GM06990 (cell line): ENCODE data around the gene NTM.

ENCODE experiments used
- DNase-seq: peaks from one replicate; pipeline ENCODE4 v3.0.0-alpha.2; 2011; ENCODE audit not compliant: insufficient read length; ENCODE audit errors: extremely low read depth
- H3K27me3 ChIP-seq: replicated peaks from 2 replicates; pipeline ENCODE4 v1.6.0; 2011; ENCODE audit warnings: low read length; ENCODE audit not compliant: control insufficient read depth, insufficient read depth
- H3K36me3 ChIP-seq: 2 replicates; pipeline ENCODE4 v1.5.1; 2011; ENCODE audit warnings: low read length; ENCODE audit not compliant: control insufficient read depth, insufficient read depth
- H3K4me3 ChIP-seq: replicated peaks from 2 replicates; pipeline ENCODE4 v1.5.1; 2011; ENCODE audit warnings: low read depth, mild to moderate bottlenecking, control low read depth, low read length
- TF ChIP-seq, protein P1 (sequence below): IDR thresholded peaks from 2 replicates; pipeline ENCODE4 v1.5.1; 2011; ENCODE audit warnings: low read length, control low read depth, mild to moderate bottlenecking, inconsistent platforms; ENCODE audit not compliant: insufficient read depth, poor library complexity, severe bottlenecking

Gene NTM

DNA sequence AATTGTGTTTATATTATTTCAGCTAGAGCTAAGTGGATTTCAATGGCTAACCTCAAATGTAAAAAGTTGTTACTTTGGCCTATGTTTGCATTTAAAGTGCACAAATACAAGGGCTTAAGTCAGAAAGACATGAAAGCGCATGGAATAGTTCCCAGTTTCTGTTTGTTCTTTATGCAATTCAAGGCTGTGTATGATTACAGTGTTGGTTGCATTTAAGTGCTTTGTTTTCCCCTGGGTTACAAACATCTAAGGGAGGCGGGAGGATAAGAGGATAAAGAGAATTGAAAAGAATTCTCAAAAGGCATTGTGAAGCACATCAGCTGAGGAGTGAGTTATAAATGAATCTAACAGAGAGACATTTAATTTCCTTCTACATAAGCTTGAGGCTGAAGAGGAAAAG lies 453.4 kb downstream of the NTM start:
- H3K36me3 ChIP-seq = no peaks in the 10 kb centered on the region
- H3K27me3 ChIP-seq = peaks cover 3% of the 10 kb centered on the region
- TF ChIP-seq, protein P1, sequence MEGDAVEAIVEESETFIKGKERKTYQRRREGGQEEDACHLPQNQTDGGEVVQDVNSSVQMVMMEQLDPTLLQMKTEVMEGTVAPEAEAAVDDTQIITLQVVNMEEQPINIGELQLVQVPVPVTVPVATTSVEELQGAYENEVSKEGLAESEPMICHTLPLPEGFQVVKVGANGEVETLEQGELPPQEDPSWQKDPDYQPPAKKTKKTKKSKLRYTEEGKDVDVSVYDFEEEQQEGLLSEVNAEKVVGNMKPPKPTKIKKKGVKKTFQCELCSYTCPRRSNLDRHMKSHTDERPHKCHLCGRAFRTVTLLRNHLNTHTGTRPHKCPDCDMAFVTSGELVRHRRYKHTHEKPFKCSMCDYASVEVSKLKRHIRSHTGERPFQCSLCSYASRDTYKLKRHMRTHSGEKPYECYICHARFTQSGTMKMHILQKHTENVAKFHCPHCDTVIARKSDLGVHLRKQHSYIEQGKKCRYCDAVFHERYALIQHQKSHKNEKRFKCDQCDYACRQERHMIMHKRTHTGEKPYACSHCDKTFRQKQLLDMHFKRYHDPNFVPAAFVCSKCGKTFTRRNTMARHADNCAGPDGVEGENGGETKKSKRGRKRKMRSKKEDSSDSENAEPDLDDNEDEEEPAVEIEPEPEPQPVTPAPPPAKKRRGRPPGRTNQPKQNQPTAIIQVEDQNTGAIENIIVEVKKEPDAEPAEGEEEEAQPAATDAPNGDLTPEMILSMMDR = no peak

DNA sequence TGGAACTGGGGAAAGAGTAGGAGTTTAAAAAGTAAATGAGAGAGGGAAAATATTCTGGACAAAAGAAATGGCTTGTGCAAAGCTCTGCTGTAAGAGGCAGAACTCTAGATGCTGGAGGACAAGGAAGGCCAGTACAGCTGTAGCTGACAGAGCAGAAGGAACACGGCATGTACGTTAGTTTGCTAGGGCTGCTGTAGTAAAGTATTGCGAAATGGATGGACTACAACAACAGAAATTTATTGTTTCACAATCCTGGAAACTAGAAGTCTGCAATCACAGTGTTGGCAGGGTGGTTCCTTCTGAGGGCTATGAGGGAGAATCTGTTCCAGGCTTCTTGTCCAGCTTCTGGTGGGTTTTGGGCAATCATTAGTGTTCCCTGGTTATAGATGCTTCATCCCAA lies 454.4 kb downstream of the NTM start:
- DNase-seq = no peak
- no peak overlapping the region for H3K4me3 ChIP-seq
- H3K36me3 ChIP-seq = no peaks in the 10 kb centered on the region
- H3K27me3 ChIP-seq = peaks cover 3% of the 10 kb centered on the region
- TF ChIP-seq, protein P1 = no peak

More for the DNA sequence above, 453.4 kb downstream of the NTM start:
- H3K4me3 ChIP-seq = no peak overlapping the region
- no peak for DNase-seq

DNA sequence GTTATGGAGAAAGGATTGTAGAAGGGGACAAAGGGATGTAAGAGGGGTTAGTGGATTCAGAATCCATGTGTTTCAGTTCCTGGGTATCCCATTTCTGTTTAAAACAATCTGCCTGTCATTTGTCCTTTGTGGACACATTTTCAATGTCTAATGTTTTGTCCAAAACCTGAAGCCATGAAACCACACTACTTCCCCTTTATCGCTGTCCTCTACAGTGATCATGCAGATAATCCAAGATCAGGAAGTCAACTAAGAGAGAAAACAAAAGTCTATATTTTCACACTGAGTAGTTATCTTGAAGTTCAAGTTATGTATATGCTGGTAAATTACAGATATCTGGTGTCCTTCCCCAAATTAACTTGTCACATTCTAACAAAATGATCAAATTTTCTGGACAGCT lies 457.0 kb downstream of the NTM start:
- H3K36me3 ChIP-seq = no peaks in the 10 kb centered on the region
- H3K27me3 ChIP-seq = peaks cover 3% of the 10 kb centered on the region
- TF ChIP-seq, protein P1 = no peak
- DNase-seq = no peak
- no peak overlapping the region for H3K4me3 ChIP-seq

DNA sequence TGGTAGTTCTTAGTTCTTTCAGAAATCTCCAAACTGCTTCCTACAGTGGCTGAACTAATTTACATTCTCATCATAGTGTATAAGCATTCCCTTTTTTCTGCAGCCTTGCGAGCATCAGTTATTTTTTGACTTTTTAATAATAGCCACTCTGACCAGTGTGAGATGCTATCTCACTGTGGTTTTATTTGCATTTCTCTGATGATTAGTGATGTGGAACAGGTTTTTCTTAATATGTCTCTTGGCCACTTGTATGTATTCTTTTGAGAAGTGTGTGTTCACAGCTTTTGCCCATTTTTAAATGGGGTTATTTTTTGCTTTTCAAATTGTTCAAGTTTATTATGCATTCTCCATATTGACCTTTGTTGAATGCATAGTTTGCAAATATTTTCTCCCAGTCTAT lies 459.3 kb downstream of the NTM start:
- DNase-seq = no peak
- TF ChIP-seq, protein P1 = no peak
- Histone ChIP-seq H3K4me3 (no peak overlapping the region), H3K36me3 (no peaks in the 10 kb centered on the region), H3K27me3 (peaks cover 3% of the 10 kb centered on the region)

DNA sequence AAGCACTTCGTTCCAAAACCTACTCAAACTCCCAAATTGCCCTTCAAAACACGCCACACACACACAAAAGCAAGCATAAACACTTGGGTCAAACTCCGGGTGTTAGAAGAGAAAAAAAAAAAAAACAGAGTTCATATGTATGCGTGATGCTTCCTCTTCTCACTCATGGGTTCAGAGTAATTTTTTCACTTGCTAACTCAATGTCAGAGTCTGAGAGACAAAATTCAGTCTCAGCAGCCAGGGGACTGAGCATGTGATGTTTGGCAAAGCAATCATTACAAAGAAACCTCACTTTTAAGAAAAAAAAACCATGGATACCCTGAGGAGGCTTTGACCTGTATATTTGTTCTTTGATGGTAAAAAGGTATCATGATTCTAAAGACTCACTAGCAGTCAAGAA lies 461.7 kb downstream of the NTM start:
- Histone ChIP-seq H3K4me3 (no peak overlapping the region), H3K27me3 (peaks cover 1% of the 10 kb centered on the region), H3K36me3 (no peaks in the 10 kb centered on the region)
- TF ChIP-seq, protein P1 = no peak
- DNase-seq = no peak

DNA sequence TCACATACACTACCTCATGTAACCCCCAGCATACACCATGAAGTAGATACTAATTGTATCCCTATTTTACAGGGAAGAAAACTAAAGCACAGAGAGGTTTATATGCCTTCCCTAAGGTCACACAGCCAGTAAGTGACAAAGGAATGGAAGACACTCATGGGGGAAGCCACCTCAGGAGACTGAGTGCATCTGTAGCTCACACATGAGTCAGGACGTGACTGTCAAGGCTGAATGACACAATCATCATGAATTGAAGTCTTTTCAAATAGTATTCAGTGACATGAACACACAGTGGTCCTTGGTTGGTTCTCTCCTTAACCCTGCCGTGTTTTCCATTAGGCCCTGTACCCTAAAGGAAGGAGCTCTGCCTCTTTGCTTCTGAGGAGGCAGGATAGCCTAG lies 463.0 kb downstream of the NTM start:
- TF ChIP-seq, protein P1 = no peak
- DNase-seq = no peak
- no peaks in the 10 kb centered on the region for H3K36me3 ChIP-seq
- no peaks in the 10 kb centered on the region for H3K27me3 ChIP-seq
- H3K4me3 ChIP-seq = no peak overlapping the region
